HG03139 (cell line): ENCODE measurements around the gene MGAT4B.

Experiments used
- ATAC-seq: cut with Tn5 transposase; IDR thresholded peaks from one replicate; pipeline ENCODE4 v1.9.1; 2021; ENCODE audit not compliant: unreplicated experiment

MGAT4B gene

GRCh38 chr5:179773686-179774040, 33.0 kb downstream of the MGAT4B start:
- no peak for ATAC-seq

GRCh38 chr5:179772351-179772750, 34.3 kb downstream of the MGAT4B start:
- no peak for ATAC-seq

- no peak for ATAC-seq
Observed at GRCh38 chr5:179771311-179771895, 35.3 kb downstream of the MGAT4B start.

GRCh38 chr5:179769796-179770195, 36.9 kb downstream of the MGAT4B start:
- ATAC-seq = no peak

- no peak for ATAC-seq
Observed at GRCh38 chr5:179769271-179769670, 37.4 kb downstream of the MGAT4B start.

- no peak for ATAC-seq
Observed at GRCh38 chr5:179768326-179769085, 38.2 kb downstream of the MGAT4B start.

- no peak for ATAC-seq
Observed at GRCh38 chr5:179767496-179768100, 39.1 kb downstream of the MGAT4B start.

- ATAC-seq = no peak
Observed at GRCh38 chr5:179766726-179767455, 39.8 kb downstream of the MGAT4B start.

- no peak for ATAC-seq
Observed at GRCh38 chr5:179766021-179766725, 40.5 kb downstream of the MGAT4B start.

- ATAC-seq = no peak
Observed at GRCh38 chr5:179765400-179765799, 41.3 kb downstream of the MGAT4B start.

- no peak for ATAC-seq
Observed at GRCh38 chr5:179764056-179764455, 42.6 kb downstream of the MGAT4B start.

GRCh38 chr5:179763215-179763945, 43.3 kb downstream of the MGAT4B start:
- ATAC-seq = no peak

- no peak for ATAC-seq
Observed at GRCh38 chr5:179762781-179763176, 43.9 kb downstream of the MGAT4B start.

- ATAC-seq = no peak
Observed at GRCh38 chr5:179762079-179762780, 44.4 kb downstream of the MGAT4B start.

GRCh38 chr5:179759581-179760551, 46.8 kb downstream of the MGAT4B start:
- ATAC-seq = no peak

GRCh38 chr5:179758955-179759354, 47.7 kb downstream of the MGAT4B start:
- ATAC-seq = no peak

GRCh38 chr5:179755022-179755421, 51.6 kb downstream of the MGAT4B start:
- no peak for ATAC-seq

- ATAC-seq = no peak
Observed at GRCh38 chr5:179753971-179754370, 52.7 kb downstream of the MGAT4B start.
